RWPE1 (cell line): ENCODE measurements around the gene CELA1.

Source experiments
- CTCF ChIA-PET: fragments of 350-600 bp; sonication (Branson Sonifier 250); formaldehyde crosslinking; extraction: SDS; loops from one replicate; lab custom pipeline; 2021; lab: Yijun Ruan, JAX
- POLR2A ChIA-PET: fragments of 400-600 bp; formaldehyde crosslinking; extraction: SDS; loops from one replicate; lab custom pipeline; 2020; ENCODE audit warnings: antibody characterized with exemption; ENCODE audit not compliant: low non-redundant PET; lab: Yijun Ruan, JAX
- DNase-seq: peaks from one replicate; pipeline ENCODE4 v3.0.0; 2012; ENCODE audit warnings: low spot score
- H3K27ac ChIP-seq: fragments of 450-650 bp; 2 replicates; pipeline ENCODE4 v1.5.1; 2017
- TF ChIP-seq, protein P1 (sequence below): fragments of 450-650 bp; conservative IDR thresholded peaks from 2 replicates; pipeline ENCODE4 v1.5.1; 2017; ENCODE audit warnings: low read depth, mild to moderate bottlenecking

Gene CELA1

DNA sequence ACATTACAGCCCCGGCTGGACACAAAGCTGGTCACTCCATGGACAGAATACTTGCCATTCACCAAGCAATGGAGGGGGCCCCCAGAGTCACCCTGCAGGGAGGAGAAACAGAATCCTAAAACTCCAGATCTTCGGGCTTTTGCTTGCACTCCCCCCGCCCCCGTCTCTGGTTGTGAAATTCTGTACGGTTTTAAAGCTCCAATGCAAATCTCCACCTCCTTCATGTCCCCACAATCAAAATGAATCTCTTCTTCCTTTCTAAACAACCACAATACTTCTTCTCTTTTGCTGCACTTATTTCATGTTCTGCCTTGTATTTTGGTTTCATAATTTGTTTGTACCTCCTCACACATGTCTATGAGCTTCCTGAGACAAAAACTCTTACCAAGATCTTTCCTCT is 16.7 kb downstream of the CELA1 start:
- no peak for DNase-seq
- ChIA-PET CTCF (no interaction called here), POLR2A (no interaction called here)
- TF ChIP-seq, protein P1, sequence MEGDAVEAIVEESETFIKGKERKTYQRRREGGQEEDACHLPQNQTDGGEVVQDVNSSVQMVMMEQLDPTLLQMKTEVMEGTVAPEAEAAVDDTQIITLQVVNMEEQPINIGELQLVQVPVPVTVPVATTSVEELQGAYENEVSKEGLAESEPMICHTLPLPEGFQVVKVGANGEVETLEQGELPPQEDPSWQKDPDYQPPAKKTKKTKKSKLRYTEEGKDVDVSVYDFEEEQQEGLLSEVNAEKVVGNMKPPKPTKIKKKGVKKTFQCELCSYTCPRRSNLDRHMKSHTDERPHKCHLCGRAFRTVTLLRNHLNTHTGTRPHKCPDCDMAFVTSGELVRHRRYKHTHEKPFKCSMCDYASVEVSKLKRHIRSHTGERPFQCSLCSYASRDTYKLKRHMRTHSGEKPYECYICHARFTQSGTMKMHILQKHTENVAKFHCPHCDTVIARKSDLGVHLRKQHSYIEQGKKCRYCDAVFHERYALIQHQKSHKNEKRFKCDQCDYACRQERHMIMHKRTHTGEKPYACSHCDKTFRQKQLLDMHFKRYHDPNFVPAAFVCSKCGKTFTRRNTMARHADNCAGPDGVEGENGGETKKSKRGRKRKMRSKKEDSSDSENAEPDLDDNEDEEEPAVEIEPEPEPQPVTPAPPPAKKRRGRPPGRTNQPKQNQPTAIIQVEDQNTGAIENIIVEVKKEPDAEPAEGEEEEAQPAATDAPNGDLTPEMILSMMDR = no peak
- H3K27ac ChIP-seq = no peak overlapping the region

DNA sequence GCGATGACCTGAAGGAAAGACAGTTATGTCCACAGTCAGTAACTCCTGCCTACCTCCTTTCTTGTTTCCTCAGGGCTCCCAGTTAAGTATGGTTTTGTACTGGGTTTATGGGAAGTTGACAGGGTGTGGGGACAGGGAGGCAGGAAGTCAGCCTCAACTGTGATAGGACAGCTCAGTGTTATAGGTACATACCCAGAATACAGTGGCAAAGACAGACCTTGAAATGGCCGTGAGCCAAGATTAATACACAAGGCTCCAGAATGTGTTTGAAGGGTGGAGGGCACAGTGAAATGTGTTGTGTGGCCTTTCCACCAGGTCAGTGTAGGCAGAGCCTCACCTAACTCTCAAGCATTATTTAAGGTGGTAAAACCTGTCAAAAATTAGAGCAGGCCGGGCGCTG is 17.9 kb downstream of the CELA1 start:
- POLR2A ChIA-PET = no interaction called here
- no peak for DNase-seq
- TF ChIP-seq, protein P1 = no peak
- no peak overlapping the region for H3K27ac ChIP-seq
- CTCF ChIA-PET = no interaction called here

DNA sequence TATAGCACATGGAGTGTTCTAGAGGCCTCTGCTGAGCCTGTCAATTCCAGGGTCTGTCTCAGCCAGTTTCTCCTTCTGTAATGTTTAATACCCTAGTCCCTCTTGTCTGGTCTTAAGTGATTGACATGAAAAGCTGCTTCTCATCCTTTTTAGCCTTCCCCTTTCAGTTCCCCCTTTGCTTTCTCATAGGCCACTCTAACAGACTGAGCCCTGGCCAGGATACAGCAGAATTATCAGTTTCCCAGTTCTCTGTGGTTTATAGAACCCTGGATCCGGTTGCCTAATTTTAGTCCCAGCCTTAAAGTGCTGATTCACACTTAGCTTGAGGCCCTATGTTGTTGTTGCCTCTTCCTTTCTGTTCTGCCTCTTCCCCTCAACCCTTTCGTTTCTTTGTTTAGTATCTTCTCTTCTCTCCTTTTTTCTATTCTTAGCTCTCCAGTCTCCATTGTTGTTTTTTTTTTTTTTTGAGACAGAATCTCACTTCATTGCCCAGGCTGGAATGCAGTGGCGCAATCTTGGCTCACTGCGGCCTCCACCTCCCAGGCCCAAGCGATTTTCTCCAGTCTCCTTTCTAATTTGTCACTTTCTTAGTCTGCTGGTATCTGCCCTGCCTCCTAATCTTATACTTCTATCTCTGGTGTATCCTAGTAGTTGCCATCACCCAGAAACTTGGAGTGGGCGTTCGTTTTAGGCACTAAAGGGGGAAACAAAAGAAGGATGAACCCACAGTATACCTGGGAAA is 19.6 kb downstream of the CELA1 start:
- TF ChIP-seq, protein P1 = no peak
- ChIA-PET CTCF (no interaction called here), POLR2A (no interaction called here)
- peak overlapping the region; percentile 30; the same call in 1 of the 2 replicates for H3K27ac ChIP-seq
- no peak for DNase-seq

DNA sequence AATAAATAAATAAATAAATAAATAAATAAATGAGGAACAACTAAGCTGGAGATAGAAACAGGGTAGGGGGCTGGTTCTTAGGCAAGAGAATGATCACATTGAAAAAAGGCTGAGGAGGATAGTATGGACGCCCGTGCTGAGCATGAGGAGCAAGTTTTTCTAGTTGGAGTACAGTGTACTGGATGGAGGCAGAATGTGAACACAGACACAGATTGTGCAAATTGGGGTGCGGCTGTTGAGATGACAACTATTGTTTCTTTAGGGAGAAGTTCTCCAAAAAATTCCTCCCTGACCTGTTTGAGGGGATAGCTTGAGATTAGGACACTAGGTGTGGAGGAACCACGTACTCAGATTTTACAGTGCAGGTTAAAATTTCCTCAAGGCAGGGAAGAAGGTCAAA is 21.5 kb downstream of the CELA1 start:
- ChIA-PET CTCF (no interaction called here), POLR2A (no interaction called here)
- no peak for DNase-seq
- TF ChIP-seq, protein P1 = no peak
- H3K27ac ChIP-seq = no peak overlapping the region

DNA sequence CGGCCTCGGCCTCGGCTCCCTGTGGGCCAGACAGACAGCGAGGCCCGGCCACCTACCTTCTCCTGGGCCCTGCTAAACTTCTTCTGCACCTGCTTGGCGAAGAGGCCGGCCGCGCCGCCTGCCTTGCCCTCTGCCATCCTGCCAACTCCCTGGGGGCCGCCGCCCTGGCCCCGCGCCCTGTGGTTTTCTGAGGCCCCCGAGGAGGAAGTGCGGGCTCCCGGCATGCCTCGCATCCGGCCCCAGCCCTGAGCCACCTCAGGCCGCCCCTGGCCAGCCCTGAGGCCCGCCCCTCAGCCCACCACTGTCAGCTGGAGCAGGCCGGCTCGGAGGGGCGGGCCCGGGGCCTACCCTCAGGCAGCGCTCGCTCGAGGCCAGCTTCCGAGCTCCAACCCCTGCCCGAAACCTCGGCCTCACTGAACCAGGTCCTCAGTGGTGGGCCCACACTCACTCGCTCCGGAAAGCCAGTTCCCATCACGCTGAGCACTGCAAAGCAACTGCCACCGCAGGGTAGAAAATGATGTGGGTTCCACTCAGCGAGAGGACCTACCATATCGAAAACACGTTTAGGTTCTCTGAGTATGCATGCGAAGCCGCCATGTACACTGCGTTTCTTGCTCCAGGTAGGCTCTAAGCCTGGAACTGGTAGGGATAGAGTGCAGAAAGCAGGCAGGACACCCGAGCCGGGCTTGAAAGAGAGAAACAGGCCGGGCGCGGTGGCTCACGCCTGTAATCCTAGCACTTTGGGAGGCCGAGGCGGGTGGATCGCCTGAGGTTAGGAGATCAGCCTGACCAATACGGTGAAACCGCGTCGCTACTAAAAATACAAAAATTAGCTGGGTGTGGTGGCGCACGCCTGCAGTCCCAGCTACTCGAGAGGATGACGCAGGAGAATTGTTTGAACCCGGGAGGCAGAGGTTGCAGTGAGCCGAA is 22.2 kb downstream of the CELA1 start, which contains the start of gene BIN2:
Gene BIN2 (minus strand): TSS at position 209 of the 930 bp plus-strand sequence. CDS start 72 bp downstream, at position 137.
- H3K27ac ChIP-seq = no peak within 1 kb of the TSS
- DNase-seq = no peak
- TF ChIP-seq, protein P1 = no peak
- CTCF ChIA-PET = no interaction called here
- POLR2A ChIA-PET = no interaction called here

DNA sequence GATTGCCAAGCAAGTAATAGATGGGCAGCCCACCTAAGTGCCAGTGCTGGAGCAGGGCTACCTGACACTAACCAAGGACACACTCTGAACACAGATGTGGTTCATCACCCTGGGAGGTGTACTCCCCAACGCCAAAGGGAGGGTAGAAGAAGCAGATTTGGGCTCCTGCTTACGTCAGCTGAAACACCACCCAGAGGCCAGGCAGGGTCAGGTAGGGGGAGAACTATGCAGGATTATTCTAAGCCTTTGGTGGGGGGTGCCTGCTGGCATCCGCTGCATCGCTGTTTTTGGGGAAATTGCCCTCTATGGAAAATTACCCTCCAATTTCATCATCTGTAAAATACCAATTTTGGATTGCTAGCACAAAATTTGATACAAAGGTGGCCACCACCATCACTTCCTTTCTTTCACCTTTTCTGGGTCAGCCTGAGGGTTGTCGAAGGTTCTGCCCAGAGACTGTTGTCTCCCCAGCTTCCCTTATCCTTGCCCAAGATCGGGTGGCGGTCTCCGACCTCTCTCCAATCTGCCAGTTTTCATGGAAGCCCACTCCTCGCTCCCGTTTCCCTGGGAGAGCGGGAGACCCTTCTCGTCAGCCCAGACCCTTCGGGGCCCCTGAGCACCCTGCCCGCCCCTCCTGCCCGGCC is 23.0 kb downstream of the CELA1 start:
- no peak overlapping the region for H3K27ac ChIP-seq
- no peak for DNase-seq
- CTCF ChIA-PET = no interaction called here

More for the DNA sequence above, 23.0 kb downstream of the CELA1 start:
- POLR2A ChIA-PET = no interaction called here
- TF ChIP-seq, protein P1 = no peak
